HG03521 (cell line): ENCODE data around the gene HERC2.
"Not testable (repeated sequence)": the region's sequence is repeated elsewhere in the genome, so short reads cannot be mapped to it uniquely, and the experiment has no call there.

ENCODE experiments used
- ATAC-seq: cut with Tn5 transposase; IDR thresholded peaks from one replicate; pipeline ENCODE4 v1.9.1; 2021; ENCODE audit warnings: mild to moderate bottlenecking, moderate library complexity; ENCODE audit not compliant: unreplicated experiment

The HERC2 gene

DNA sequence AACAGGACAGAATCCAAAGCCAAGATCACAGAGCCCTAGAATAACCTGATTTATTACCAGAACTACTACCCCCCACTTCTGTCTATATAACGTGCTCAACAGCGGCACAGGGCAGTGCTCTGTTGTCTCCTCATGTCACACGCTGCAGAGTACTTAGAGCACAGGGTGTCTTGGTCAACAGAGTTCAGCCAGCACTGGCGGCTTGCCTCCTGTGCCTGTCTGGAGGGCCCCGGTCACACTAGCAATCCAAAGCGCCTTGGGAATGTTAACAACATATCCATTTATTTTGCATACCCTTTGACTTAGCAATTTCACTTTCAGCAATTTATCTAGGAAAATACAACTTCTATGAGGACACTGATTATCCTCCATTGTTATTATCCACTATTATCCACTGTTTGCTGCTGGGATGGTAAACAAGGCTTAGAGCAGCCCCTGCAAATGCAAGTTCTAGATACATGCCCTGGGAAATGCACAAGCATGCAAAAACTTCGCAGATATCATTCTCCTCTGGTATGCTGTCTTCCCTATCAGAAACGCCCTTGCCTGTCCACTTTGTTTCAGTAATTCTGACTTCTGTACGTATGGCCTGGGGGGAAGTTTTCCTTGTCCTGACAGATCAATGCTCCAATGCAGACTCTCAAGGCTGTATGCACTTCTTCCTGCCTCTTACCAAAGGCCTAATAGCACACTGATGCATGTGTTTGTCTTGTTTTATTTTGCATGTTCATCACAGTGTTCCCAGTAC lies 136.7 kb downstream of the HERC2 start:
- ATAC-seq: no peak

DNA sequence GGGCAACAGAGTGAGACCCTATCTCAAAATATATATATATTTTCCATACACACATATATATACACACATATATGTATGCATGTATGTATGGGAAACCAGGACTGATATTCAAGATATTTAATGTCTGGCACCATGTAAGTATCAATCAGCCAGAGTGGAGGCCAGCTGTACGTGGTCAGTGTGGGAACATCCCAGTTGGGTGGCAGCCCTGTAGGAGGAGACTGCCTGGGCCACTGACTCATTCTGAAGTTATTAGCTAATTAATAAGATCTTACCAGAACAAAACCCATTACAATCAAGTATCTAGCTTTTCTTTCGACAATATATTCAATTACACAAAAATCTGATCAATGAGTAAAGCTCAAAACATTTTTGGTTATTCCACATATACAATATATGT lies 137.8 kb downstream of the HERC2 start:
- ATAC-seq: no peak

GRCh38 chr15:28182731-28183130 lies 139.2 kb downstream of the HERC2 start:
- ATAC-seq: no peak

GRCh38 chr15:28182216-28182615 lies 139.8 kb downstream of the HERC2 start:
- no peak for ATAC-seq

DNA sequence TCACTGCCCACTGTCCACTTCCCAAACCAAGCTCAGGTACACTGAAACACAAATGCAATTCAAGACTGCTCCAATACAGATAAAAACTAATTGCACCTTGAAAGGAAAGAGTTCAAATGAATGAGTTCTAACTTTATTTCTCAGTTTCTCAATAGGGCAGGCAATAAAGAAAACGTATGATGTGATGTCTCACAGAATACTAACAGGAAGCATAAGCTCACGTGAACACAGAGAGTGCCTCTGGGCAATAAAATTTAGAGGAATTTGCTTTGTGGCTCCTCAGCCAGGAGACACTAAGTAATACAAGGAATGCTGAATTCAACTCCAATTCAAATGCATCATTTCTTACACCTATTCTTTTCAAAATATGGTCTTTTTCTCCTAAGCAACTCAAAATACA lies 140.6 kb downstream of the HERC2 start:
- no peak for ATAC-seq

DNA sequence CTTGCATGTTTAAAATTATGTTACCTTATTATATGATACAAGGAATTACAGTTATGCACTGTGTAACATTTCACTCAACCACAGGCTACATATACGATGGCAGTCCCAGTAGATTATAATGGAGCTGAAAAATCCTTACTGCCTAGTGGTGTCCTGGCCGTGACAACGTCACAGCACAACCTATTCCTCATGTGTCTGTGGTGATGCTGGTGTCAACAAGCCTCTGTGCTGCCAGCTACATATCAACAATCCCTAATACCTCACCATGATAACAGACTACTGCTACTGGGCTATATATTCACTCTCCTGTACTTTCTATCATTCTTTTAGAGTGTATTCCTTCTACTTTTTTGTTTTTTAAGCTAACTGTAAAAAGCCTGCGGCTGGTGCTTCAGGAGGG lies 142.7 kb downstream of the HERC2 start:
- no peak for ATAC-seq

DNA sequence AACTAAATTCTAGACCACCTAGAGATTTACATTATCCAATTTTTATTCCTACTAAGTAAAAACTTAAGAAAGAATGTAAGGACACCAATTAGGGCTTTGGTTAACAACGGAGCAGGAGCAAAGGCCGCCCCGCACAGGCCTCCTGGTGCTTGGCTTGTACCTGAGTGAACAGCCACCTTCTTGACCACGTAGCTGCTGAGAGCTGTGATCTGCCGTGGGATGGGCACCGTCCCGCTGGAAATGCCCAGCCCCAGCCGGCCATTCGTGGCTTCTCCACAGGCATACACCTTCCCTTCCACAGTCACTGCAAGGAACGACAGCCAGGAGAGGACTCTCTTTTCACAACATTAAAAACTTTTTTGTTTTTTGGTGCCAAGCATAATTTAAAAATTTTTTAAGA lies 143.3 kb downstream of the HERC2 start:
- no peak for ATAC-seq

DNA sequence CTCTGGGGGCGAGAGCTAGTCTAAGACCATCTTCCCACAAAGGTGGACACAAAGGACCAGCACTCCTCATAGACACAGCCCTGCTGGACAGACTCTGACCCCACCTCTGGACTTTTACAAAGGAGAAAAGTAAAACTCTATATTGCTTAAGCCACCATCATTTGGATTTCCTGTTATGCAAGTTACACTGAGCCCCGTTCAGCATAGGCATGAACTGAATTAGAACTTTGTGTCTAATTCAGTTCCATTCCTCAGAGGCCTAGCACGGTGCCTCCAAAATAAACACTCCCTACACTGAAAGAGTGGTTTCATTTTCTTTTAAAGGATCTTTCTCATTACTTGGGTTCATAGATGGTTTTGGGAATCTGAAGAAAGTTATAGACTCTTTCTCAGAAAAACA lies 143.7 kb downstream of the HERC2 start:
- no peak for ATAC-seq

DNA sequence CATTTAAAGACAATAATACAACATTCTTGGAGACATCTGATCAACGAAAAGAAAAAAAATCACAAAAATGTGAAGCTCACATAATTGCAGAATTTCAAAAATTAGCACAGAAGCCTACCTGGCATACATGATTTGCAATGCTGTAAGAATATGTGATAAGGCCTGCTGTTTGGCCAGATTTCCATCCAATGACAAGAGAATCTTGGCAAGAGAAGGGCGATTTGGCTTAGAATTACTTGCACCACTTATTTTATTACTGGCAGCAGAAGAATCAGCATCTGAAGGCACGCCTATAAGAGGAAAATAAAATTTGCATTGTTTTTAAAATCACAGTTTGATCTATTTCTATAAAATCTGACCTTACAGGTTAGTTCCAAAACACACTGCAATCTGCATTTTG lies 152.6 kb downstream of the HERC2 start:
- ATAC-seq: no peak

- ATAC-seq: not testable (repeated sequence)
Observed at GRCh38 chr15:28168405-28169121, 153.4 kb downstream of the HERC2 start.

- ATAC-seq: no peak
Observed at GRCh38 chr15:28167042-28167441, 154.9 kb downstream of the HERC2 start.

DNA sequence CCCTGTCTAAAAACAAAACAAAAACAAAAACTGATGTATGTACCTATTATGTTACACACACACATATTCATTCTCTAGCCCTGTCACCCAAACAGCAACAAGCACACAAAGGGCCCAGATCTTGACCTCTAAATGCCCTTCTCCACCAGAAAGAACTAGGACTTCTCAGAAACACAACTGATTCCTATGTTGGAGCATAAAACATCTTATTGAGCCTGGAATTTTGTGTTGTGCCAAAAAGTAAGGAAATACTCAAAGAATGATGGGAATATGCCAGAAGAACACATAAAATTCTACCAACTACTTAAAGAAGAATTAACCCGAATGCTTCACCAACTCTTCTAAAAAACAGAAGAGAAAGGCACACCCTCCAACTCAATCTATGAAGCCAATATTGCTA lies 156.2 kb downstream of the HERC2 start:
- ATAC-seq: no peak

DNA sequence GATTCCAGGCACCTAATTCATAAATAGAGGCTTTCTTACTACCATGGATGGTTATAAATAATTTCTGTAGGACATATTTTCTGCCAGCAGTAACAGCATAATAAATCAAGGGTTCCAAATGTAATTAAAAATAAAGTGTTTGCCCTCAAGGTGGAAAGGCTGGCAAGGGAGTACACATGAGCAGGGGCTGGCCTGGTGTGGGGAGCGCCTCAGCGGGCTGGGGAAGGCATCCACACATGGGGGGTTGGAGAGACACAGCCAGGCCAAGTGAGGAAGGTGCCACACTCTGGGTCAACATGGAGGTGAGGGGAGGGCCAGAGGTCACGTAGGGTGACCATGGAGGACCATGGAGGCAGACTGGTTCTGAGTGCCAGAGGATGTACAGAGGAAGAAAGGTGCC lies 157.1 kb downstream of the HERC2 start:
- no peak for ATAC-seq

DNA sequence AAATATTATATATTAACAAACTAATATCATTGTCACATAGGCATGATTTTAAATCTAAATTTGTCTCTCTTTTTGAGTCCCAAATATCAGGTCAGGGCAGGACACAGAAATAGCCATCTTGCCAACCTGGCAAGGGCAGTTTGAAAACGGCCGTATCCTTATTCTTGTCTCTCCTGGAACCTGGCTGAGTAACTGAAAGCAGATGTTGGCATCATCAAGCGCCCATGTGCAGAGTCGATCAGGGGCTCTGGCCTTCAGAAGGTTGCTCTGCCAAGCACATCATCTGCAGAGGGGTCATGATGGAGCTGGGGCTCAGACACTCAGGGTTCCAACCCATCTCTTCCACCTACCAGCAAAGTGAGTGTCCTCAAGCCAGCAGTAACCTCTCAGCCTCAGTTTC lies 167.7 kb downstream of the HERC2 start:
- no peak for ATAC-seq

GRCh38 chr15:28153492-28154119 lies 168.4 kb downstream of the HERC2 start:
- ATAC-seq: no peak

- not testable (repeated sequence) for ATAC-seq
Observed at GRCh38 chr15:28152538-28152923, 169.4 kb downstream of the HERC2 start.

- ATAC-seq: not testable (repeated sequence)
Observed at GRCh38 chr15:28151864-28152537, 170.0 kb downstream of the HERC2 start.

DNA sequence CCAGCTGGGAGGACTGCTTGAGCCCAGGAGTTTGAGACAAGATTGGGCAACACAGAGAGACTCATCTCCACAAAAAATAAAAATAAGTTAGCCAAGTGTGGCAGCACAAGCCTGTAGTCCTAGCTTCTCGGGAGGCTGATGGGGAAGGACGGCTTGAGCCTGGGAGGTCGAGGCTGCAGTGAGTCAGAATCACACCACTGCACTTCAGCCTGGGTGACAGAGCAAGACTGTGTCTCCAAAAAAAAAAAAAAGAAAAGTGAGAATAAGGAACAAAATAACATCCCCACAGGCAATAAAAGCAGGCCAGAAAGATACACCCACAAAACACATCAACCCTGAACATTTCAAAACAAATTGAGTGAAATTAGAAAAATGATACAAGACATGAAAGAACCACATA lies 174.2 kb downstream of the HERC2 start:
- ATAC-seq: no peak

GRCh38 chr15:28145419-28145818 lies 176.6 kb downstream of the HERC2 start:
- ATAC-seq: not testable (repeated sequence)

DNA sequence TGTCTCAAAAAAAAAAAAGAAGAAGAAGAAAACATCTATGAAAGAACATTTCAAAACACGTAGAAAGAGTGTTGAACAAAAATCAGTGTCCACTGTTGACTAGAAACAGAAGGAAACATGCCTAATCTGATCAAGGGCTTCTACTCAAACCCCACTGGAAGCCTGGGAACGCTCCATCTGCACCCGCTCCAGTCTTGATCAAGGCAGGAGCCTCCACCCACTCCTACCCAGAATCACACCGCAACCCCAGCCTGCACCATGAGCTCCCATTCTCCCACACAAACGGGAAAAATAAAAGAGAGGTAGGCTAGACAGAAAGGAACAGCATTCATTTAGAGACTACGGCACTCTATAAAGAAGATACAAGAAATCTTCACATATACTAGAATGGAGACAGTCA lies 181.9 kb downstream of the HERC2 start:
- ATAC-seq: no peak

DNA sequence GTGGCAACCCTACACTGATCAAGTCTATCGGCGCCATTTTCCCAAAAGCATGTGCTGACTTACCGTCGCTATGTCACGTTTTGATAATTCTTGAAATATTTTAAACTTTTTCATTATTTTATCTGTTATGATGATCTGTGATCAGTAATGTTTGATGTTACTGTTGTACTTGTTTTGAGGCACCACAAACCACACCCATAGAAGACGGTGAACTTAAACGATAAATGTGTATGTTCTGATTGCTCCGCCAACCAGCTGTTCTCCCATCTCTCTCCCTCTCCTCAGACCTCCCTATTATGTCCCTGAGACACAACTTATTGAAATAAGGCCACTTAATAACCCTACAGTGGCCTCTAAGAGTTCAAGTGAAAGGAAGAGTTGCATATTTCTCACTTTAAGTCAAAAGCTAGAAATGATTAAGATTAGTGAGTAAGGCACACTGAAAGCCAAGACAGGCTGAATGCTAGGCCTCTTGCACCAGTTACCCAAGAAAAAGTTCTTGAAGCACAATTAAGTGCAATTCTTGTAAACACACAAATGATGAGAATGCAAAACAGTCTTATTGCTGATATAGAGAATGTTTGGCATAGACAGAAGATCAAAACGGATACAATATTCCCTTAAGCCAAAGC lies 184.5 kb downstream of the HERC2 start:
- ATAC-seq: not testable (repeated sequence)
